OCI-LY7 (cell line): ENCODE measurements around the gene BTBD9. TPM values are rescaled to one million over a fixed set of nuclear protein-coding genes. Genes with fewer than 3 reads are reported as not detected.

Experiments
- BruUV-seq: library from RNA; stranded (reverse); fragments of 400-500 nt; replicated peaks from 2 replicates; lab custom pipeline; 2021; lab: Mats Ljungman, UMichigan
- CTCF ChIA-PET: fragments of 300-600 bp; sonication (Branson Sonifier 250); formaldehyde crosslinking; loops from one replicate; lab custom pipeline; 2022; ENCODE audit warnings: antibody characterized with exemption; ENCODE audit not compliant: unreplicated experiment; lab: Charles Lee
- POLR2A ChIA-PET: fragments of 300-600 bp; sonication (Branson Sonifier 250); formaldehyde crosslinking; loops from one replicate; lab custom pipeline; 2022; ENCODE audit warnings: antibody characterized with exemption; lab: Charles Lee
- DNase-seq: peaks from one replicate; pipeline ENCODE4 v3.0.0-alpha.2; 2015; ENCODE audit warnings: low spot score
- H2AFZ ChIP-seq: fragments of 200-600 bp; sonication (generic), shearing (Covaris generic); 2 replicates; pipeline ENCODE4 v1.6.1; 2014; ENCODE audit warnings: mild to moderate bottlenecking, antibody characterized with exemption, low read length, moderate library complexity
- H3K27ac ChIP-seq: fragments of 200-600 bp; sonication (generic); 2 replicates; pipeline ENCODE4 v1.5.1; 2014; ENCODE audit warnings: mixed run types, low read depth, mild to moderate bottlenecking, moderate library complexity, low read length, inconsistent platforms; ENCODE audit not compliant: poor library complexity, severe bottlenecking
- H3K36me3 ChIP-seq: fragments of 200-600 bp; sonication (generic); 2 replicates; pipeline ENCODE4 v1.6.1; 2014; ENCODE audit warnings: mild to moderate bottlenecking, antibody characterized with exemption, low read length, moderate library complexity, mixed read lengths; ENCODE audit not compliant: insufficient read depth
- H3K4me1 ChIP-seq: fragments of 200-600 bp; sonication (generic); 2 replicates; pipeline ENCODE4 v1.5.1; 2014; ENCODE audit warnings: mild to moderate bottlenecking, low read length; ENCODE audit not compliant: insufficient read depth, poor library complexity, severe bottlenecking
- H3K4me2 ChIP-seq: fragments of 200-600 bp; sonication (generic); 2 replicates; pipeline ENCODE4 v1.6.1; 2014; ENCODE audit warnings: mild to moderate bottlenecking, low read length
- H3K4me3 ChIP-seq: fragments of 200-600 bp; sonication (generic); 2 replicates; pipeline ENCODE4 v1.5.1; 2014; ENCODE audit warnings: mild to moderate bottlenecking, low read depth, low read length; ENCODE audit not compliant: poor library complexity, severe bottlenecking
- H3K79me2 ChIP-seq: fragments of 200-600 bp; sonication (generic); 2 replicates; pipeline ENCODE4 v1.6.1; 2016; ENCODE audit warnings: low read depth, mild to moderate bottlenecking, low read length, moderate library complexity, mixed read lengths; ENCODE audit not compliant: insufficient read depth
- H3K9me2 ChIP-seq: fragments of 200-600 bp; sonication (generic); 2 replicates; pipeline ENCODE4 v1.6.1; 2016; ENCODE audit warnings: mild to moderate bottlenecking, low read length, mixed read lengths; ENCODE audit not compliant: insufficient read depth
- H3K9me3 ChIP-seq: fragments of 200-600 bp; sonication (generic); 2 replicates; pipeline ENCODE4 v1.6.1; 2014; ENCODE audit warnings: mild to moderate bottlenecking, mixed run types, low read length, mixed read lengths
- H4K20me1 ChIP-seq: fragments of 200-600 bp; sonication (generic); 2 replicates; pipeline ENCODE4 v1.6.1; 2014; ENCODE audit warnings: mild to moderate bottlenecking, antibody characterized with exemption, low read length, moderate library complexity, mixed read lengths; ENCODE audit not compliant: insufficient read depth
- CTCF ChIP-seq: fragments of 200-600 bp; sonication (generic); conservative IDR thresholded peaks from 2 replicates; pipeline ENCODE4 v1.5.1; 2014; ENCODE audit warnings: mild to moderate bottlenecking, antibody characterized with exemption, low read length, moderate library complexity, mixed read lengths
- EZH2phosphoT487 ChIP-seq: fragments of 200-600 bp; sonication (generic); IDR thresholded peaks from 2 replicates; pipeline ENCODE4 v1.6.1; 2018; ENCODE audit warnings: low read depth, borderline replicate concordance, mild to moderate bottlenecking, mixed run types, antibody characterized with exemption, low read length, moderate library complexity, mixed read lengths
- intact Hi-C: fragments of 100-400 bp; cut with micrococcal nuclease; formaldehyde crosslinking; loops from one replicate; pipeline ENCODE4 v1.10.0; 2022; ENCODE audit not compliant: unreplicated experiment
- total RNA-seq, 2 experiments: library from RNA; depleted of rRNA in 1 of 2; stranded (reverse); fragments of >200 nt in 1 of 2; shearing (Covaris generic) in 1 of 2; gene quantifications; 2 replicates each; pipeline ENCODE4 v1.2.3, GENCODE V29; 2014 to 2022

Gene BTBD9
- total RNA-seq, 2 experiments from 2014 or later = 5.9 to 7.3 TPM

DNA sequence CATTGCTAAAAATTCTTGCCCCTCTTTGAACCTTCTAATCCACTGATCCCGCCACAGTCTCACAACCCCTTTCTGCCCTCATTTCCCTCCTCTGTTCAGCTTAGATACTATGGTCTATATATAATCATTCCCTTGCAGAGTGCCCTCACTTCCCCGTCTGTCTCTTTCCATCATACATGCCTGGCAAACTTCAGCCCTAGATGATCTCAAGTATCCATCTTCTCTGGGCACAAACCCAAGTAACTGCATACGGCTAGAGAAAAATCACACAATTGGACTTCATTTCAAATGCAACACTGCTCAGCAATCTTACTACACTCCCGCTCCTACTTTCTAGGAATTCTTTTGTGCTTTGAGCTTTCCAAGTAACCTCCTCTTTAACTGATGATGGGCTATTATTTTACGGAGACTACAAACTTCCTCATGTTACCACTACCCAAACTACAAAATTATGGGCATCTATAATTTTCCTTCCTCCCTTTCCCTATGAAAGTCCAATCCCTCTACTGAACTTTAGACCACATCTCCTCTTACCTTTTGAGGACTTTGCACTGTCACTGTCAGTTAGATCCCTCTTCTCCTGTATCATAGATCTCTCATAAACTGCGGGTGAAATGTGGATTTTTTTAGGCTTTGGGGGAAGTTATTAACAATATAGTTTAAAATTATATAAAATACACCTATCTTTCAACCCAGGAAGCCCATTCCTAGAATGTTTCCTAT, 135.6 kb downstream of the BTBD9 start:
- no peak for TF ChIP-seq CTCF
- no peak for TF ChIP-seq EZH2phosphoT487
- no peaks in the 10 kb centered on the region for H3K36me3 ChIP-seq
- no peak overlapping the region for H3K4me2 ChIP-seq
- intact Hi-C loops = no loop called here
- H4K20me1 ChIP-seq = no peaks in the 10 kb centered on the region
- H3K27ac ChIP-seq = no peak overlapping the region
- H3K79me2 ChIP-seq = no peaks in the 10 kb centered on the region
- no peaks in the 10 kb centered on the region for H3K9me2 ChIP-seq
- no peaks in the 10 kb centered on the region for H3K4me1 ChIP-seq
- no peak overlapping the region for H3K4me3 ChIP-seq
- CTCF ChIA-PET = no interaction called here
- BruUV-seq = no TSS peak
- POLR2A ChIA-PET = no interaction called here
- H3K9me3 ChIP-seq = no peaks in the 10 kb centered on the region
- no peak overlapping the region for H2AFZ ChIP-seq
- DNase-seq = no peak

DNA sequence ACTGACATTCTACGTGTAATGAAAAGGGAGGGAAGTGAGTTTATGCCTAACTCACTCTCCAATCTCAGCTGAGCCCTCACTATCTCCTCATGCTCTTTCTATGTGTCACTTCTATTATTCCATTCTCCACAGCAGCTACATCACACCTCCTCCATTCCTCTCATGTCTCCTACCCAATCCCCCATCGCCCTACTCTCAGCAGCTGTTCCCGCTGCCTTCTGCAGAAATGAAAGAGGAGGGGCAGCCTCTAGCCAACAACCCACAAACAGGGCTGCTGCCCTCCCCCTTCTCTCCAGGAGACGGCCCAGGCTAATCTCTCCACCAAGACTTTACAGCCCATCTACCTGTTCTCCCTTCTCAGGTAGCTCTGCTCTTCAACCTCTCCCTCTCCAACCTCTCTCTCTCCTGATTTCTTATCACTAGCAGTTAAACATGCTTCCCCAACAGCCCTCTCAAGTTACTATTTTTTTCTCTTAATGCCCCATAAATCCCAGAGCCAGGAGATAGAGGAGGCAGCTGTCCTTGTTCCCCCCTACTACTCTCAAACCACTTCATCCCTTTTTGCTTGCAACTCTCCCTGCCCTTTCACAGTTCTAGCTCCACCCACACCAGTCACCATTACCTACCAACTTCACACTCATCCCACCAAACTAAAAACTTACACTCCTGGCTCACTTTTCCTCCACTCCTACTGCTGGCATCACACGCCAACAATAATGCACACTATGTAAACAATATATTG, 136.5 kb downstream of the BTBD9 start:
- Histone ChIP-seq H3K4me2 (no peak overlapping the region), H4K20me1 (no peaks in the 10 kb centered on the region), H3K4me3 (no peak overlapping the region), H3K4me1 (no peaks in the 10 kb centered on the region), H3K9me2 (no peaks in the 10 kb centered on the region), H3K9me3 (no peaks in the 10 kb centered on the region), H3K36me3 (no peaks in the 10 kb centered on the region), H3K27ac (no peak overlapping the region), H3K79me2 (no peaks in the 10 kb centered on the region), H2AFZ (no peak overlapping the region)
- no TSS peak for BruUV-seq
- DNase-seq = no peak
- intact Hi-C loops = no loop called here
- CTCF ChIA-PET = no interaction called here
- POLR2A ChIA-PET = no interaction called here
- TF ChIP-seq CTCF (no peak), EZH2phosphoT487 (no peak)

- Histone ChIP-seq H3K9me2 (no peaks in the 10 kb centered on the region), H3K9me3 (no peaks in the 10 kb centered on the region), H3K4me3 (no peak overlapping the region), H2AFZ (no peak overlapping the region), H3K4me1 (no peaks in the 10 kb centered on the region), H3K79me2 (no peaks in the 10 kb centered on the region), H3K36me3 (no peaks in the 10 kb centered on the region), H4K20me1 (no peaks in the 10 kb centered on the region), H3K4me2 (no peak overlapping the region), H3K27ac (no peak overlapping the region)
- ChIA-PET CTCF (no interaction called here), POLR2A (interaction anchor here (0.7 kb wide), 1 partner anchor 17 kb away, joined by 3 read pairs; no protein-coding TSS in a partner anchor)
- BruUV-seq = no TSS peak
- intact Hi-C loops = no loop called here
- TF ChIP-seq CTCF = no peak
- no peak for TF ChIP-seq EZH2phosphoT487
- no peak for DNase-seq
These were observed 137.3 kb downstream of the BTBD9 start for GRCh38 chr6:38502423-38502822.
